ENCODE results near the gene JAZF1.

The JAZF1 gene

DNA sequence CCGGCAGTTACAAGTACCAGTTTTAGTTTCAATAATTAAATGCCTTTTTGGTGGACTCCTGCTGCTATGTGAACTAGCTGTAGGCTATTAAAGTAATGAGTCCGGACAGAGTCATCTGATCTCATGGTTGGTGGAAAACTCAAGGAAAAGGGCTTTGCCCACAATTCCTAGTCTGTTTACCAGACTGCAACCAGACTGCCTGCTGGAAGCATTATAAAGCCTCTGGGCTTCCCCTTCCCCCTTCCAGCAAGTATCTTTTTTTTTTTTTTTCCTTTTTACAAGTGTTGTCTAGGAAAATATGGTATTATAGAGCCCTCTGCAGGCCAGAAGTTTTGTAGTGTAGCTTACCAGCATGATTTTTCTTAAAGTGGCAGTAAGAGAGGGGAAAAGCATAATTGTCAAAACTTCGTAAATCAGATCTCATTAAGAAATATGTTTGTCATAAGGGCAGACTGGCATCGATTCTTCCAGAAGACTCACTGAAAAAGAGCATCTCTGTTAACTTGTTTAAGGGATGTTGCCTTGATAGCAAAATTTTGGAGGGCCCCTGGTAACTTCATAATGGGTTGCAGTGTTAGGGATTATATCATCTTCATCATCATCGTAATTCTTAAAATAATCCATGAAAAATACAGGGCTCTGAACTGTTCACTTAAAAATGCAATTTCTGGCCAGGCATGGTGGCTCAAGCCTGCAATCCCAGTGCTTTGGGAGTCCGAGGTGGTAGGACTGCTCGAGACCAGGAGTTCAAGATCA, 259.3 kb downstream of the JAZF1 start:
- TF ChIP-seq, protein P1, sequence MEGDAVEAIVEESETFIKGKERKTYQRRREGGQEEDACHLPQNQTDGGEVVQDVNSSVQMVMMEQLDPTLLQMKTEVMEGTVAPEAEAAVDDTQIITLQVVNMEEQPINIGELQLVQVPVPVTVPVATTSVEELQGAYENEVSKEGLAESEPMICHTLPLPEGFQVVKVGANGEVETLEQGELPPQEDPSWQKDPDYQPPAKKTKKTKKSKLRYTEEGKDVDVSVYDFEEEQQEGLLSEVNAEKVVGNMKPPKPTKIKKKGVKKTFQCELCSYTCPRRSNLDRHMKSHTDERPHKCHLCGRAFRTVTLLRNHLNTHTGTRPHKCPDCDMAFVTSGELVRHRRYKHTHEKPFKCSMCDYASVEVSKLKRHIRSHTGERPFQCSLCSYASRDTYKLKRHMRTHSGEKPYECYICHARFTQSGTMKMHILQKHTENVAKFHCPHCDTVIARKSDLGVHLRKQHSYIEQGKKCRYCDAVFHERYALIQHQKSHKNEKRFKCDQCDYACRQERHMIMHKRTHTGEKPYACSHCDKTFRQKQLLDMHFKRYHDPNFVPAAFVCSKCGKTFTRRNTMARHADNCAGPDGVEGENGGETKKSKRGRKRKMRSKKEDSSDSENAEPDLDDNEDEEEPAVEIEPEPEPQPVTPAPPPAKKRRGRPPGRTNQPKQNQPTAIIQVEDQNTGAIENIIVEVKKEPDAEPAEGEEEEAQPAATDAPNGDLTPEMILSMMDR (IDR thresholded peaks at IDR 0.05; ENCODE audit: low read length, missing control alignments): peak; percentile 61
- peak; percentile 91 for DNase-seq (ENCODE audit: low read depth)
- H3K4me3 ChIP-seq (replicated peaks; ENCODE audit: low read depth, low read length): no peak overlapping the region

DNA sequence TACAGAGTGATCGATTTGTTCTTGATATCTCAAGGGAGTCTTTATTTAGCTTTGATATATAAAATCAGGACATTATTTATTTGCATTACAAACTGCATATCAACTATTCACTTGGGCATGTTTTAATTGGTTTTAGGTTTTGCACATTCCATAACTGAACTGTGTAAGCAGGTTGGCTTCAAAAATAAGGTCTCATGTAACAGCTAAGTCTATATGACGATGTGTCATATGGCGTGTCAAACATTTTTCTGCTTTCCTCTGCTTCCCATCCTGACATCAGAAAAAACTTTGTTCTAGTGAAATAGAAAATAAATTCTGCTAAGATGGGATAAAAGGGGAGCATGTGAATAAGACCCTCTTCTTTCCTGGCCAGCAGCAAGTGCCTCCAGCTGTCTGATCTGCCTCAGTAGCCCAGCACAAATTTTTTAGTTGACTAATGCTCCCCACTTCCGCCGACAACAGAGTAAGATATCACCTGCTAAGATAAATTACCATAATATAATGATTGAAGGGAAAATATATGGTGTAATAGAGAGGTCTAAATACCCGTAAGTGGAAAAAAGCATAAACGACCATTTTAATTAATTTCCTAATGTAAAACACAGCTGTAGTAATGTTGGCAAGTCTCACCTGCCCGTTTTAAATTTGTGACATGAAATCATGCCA, 260.2 kb downstream of the JAZF1 start:
- DNase-seq (ENCODE audit: low read depth): no peak
- TF ChIP-seq, protein P1 (IDR thresholded peaks at IDR 0.05; ENCODE audit: low read length, missing control alignments): no peak
- H3K4me3 ChIP-seq (replicated peaks; ENCODE audit: low read depth, low read length): no peak overlapping the region

DNA sequence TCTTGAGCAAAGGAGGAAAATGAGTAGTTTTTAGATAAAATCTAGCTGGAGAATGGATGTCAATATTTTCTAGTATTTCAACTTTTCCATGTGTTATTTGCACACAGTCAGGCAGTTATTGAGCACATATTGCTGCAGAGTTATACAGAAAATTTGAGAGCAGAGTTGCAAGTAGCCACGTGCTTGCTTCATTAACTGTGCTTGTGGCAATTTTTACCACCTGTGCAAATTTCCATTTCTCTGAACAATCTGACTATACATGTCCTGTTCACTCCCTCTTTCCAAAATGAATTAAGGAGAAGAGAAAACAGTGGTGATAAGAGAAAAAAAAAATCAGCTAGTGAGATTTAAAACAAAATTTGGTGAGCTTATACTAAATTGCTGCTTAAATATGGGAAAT, 262.1 kb downstream of the JAZF1 start:
- TF ChIP-seq, protein P1 (IDR thresholded peaks at IDR 0.05; ENCODE audit: low read length, missing control alignments): no peak
- H3K4me3 ChIP-seq (replicated peaks; ENCODE audit: low read depth, low read length): no peak overlapping the region
- no peak for DNase-seq (ENCODE audit: low read depth)

DNA sequence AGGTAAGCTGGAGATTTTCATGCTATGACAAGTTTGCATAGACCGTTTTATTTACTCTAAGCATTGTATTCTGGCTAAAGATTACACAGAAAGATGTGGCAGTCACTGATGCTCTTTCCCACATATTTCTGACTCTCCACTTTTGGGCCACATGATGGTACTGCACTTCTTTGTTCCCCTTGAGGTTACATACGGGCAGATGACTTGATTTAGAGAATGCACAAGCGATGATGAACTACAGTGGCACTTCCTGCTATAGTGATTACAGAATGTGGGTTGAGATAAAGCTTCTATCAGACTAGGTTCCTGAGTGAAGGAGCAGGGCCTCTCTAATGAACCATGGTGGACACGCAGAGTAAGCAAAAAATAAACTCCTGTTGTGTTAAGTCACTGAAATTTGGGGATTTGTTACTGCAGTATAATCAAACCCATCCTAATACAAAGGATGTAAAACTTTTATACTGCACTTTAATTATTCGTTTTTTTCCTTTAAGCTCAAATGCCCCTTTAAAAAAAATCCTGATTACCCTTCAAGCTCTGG, 262.8 kb downstream of the JAZF1 start:
- peak; percentile 75 for DNase-seq (ENCODE audit: low read depth)
- TF ChIP-seq, protein P1 (IDR thresholded peaks at IDR 0.05; ENCODE audit: low read length, missing control alignments): no peak
- no peak overlapping the region for H3K4me3 ChIP-seq (replicated peaks; ENCODE audit: low read depth, low read length)

DNA sequence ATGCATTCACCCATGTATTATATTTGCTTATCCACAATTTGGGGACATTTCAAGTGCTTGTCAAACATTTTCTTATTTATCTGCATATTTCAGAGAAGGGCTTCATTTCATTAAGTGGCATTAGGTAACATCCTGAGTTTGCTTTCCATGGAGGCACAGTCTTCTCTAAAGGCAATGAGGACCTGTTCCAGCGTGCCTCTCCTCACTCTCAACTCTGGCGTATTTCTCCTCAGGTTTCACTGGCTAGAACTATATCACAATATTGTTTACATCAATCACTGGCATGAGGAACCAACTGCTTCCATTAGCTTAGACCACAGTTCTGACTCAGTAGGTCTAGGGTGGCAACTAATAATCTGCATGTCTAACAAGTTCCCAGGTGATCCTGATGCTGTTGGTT, 263.5 kb downstream of the JAZF1 start:
- DNase-seq (ENCODE audit: low read depth): no peak
- TF ChIP-seq, protein P1 (IDR thresholded peaks at IDR 0.05; ENCODE audit: low read length, missing control alignments): no peak
- H3K4me3 ChIP-seq (replicated peaks; ENCODE audit: low read depth, low read length): no peak overlapping the region

DNA sequence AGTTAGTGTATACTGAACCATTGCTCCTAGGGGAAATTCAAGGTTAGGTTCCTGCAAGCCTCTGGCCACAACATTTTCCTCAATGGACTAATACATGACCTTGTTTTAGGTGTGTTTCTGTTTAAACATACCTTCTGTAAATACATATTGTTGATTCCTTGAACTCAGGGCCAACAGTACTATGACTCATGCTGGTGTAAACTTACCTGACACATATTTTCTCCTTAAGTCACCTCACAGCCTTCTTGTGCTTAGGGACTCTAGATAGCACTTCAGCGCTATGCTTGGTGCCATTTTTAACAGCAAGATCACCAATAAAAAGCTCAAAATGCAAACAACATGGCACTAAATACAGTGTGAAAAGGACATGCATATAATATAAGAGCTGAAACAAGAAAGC, 264.2 kb downstream of the JAZF1 start:
- H3K4me3 ChIP-seq (replicated peaks; ENCODE audit: low read depth, low read length): no peak overlapping the region
- TF ChIP-seq, protein P1 (IDR thresholded peaks at IDR 0.05; ENCODE audit: low read length, missing control alignments): no peak
- no peak for DNase-seq (ENCODE audit: low read depth)
